ENCODE measurements around the gene STEAP3.

DNA sequence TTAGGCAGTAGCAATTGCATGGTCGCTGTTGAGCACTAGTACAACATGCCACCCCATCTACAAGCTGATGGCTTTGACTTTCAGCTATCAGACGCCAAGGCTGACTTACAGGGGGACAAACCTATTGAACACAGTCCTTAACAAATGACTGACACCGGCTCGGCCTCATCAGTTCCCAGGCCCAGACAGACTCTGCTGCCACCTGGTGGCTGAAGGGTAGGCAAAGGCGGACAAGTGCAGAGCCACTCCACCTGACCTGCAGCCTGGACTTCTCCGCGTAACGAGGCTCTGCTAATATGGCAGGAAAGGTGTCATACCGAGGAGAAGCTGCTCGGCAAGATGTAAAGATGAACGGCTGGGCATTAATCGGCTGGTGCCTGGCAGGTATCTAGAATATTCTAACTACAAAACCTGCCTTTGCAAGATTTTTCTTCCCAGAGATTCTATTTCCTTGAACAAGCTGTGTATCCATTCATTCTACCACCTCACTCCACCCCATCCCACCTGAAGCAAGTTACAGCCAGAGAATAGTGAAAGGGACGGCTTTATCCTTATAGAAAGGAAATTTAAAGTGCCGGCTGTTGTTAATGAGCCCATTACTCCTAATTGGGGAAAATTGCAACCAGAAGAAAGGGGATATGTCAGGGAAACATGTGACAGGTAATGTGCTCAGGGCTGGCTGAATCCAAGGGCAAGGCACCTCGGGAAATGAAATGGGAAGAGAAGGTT is 67.4 kb downstream of the STEAP3 start:
- TF ChIP-seq, protein P1, sequence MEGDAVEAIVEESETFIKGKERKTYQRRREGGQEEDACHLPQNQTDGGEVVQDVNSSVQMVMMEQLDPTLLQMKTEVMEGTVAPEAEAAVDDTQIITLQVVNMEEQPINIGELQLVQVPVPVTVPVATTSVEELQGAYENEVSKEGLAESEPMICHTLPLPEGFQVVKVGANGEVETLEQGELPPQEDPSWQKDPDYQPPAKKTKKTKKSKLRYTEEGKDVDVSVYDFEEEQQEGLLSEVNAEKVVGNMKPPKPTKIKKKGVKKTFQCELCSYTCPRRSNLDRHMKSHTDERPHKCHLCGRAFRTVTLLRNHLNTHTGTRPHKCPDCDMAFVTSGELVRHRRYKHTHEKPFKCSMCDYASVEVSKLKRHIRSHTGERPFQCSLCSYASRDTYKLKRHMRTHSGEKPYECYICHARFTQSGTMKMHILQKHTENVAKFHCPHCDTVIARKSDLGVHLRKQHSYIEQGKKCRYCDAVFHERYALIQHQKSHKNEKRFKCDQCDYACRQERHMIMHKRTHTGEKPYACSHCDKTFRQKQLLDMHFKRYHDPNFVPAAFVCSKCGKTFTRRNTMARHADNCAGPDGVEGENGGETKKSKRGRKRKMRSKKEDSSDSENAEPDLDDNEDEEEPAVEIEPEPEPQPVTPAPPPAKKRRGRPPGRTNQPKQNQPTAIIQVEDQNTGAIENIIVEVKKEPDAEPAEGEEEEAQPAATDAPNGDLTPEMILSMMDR (IDR thresholded peaks at IDR 0.05), result peak in 1 of 2 donors; percentile 31
- TF ChIP-seq POLR2AphosphoS5 (IDR thresholded peaks at IDR 0.05) (no peak), POLR2A (IDR thresholded peaks at IDR 0.05) (no peak), EP300 (IDR thresholded peaks at IDR 0.05) (no peak)

Measured in suprapubic skin (tissue), 4 donors.